ENCODE measurements around the gene RASSF10.

RASSF10 gene

GRCh38 chr11:12971955-12972354 lies 37.2 kb upstream of the RASSF10 start:
- no peaks in the 10 kb centered on the region for H3K36me3 ChIP-seq (ENCODE audit: low read depth)
- no peak for DNase-seq (ENCODE audit: low spot score)
- ATAC-seq (ENCODE audit: low read depth) = no peak
- no peak overlapping the region for H3K4me3 ChIP-seq (ENCODE audit: severe bottlenecking)
- H3K27me3 ChIP-seq (ENCODE audit: insufficient read depth, poor library complexity, severe bottlenecking) = no peaks in the 10 kb centered on the region
- H3K9me3 ChIP-seq (ENCODE audit: severe bottlenecking) = no peaks in the 10 kb centered on the region
- peaks cover 18% of the 10 kb centered on the region for H3K4me1 ChIP-seq (ENCODE audit: insufficient read depth, poor library complexity, severe bottlenecking)
- no peak overlapping the region for H3K27ac ChIP-seq (ENCODE audit: poor library complexity, severe bottlenecking)
- TF ChIP-seq CTCF (IDR thresholded peaks at IDR 0.05; ENCODE audit: poor library complexity, severe bottlenecking) = no peak

GRCh38 chr11:12973528-12974181 lies 35.5 kb upstream of the RASSF10 start:
- no peaks in the 10 kb centered on the region for H3K9me3 ChIP-seq (ENCODE audit: severe bottlenecking)
- H3K36me3 ChIP-seq (ENCODE audit: low read depth) = no peaks in the 10 kb centered on the region
- no peaks in the 10 kb centered on the region for H3K27me3 ChIP-seq (ENCODE audit: insufficient read depth, poor library complexity, severe bottlenecking)

GRCh38 chr11:12975195-12975594 lies 33.9 kb upstream of the RASSF10 start:
- no peak for ATAC-seq (ENCODE audit: low read depth)
- H3K36me3 ChIP-seq (ENCODE audit: low read depth) = no peaks in the 10 kb centered on the region
- no peaks in the 10 kb centered on the region for H3K9me3 ChIP-seq (ENCODE audit: severe bottlenecking)
- no peak for DNase-seq (ENCODE audit: low spot score)
- H3K4me3 ChIP-seq (ENCODE audit: severe bottlenecking) = no peak overlapping the region
- no peak for TF ChIP-seq CTCF (IDR thresholded peaks at IDR 0.05; ENCODE audit: poor library complexity, severe bottlenecking)
- H3K27ac ChIP-seq (ENCODE audit: poor library complexity, severe bottlenecking) = no peak overlapping the region
- H3K27me3 ChIP-seq (ENCODE audit: insufficient read depth, poor library complexity, severe bottlenecking) = no peaks in the 10 kb centered on the region
- H3K4me1 ChIP-seq (ENCODE audit: insufficient read depth, poor library complexity, severe bottlenecking) = no peaks in the 10 kb centered on the region

More at GRCh38 chr11:12973528-12974181, 35.5 kb upstream of the RASSF10 start:
- no peak overlapping the region for H3K4me3 ChIP-seq (ENCODE audit: severe bottlenecking)
- peaks cover 5% of the 10 kb centered on the region for H3K4me1 ChIP-seq (ENCODE audit: insufficient read depth, poor library complexity, severe bottlenecking)
- DNase-seq (ENCODE audit: low spot score) (no peak), ATAC-seq (ENCODE audit: low read depth) (no peak)
- no peak for TF ChIP-seq CTCF (IDR thresholded peaks at IDR 0.05; ENCODE audit: poor library complexity, severe bottlenecking)
- no peak overlapping the region for H3K27ac ChIP-seq (ENCODE audit: poor library complexity, severe bottlenecking)

GRCh38 chr11:12979928-12980689 lies 29.0 kb upstream of the RASSF10 start:
- H3K27me3 ChIP-seq (ENCODE audit: insufficient read depth, poor library complexity, severe bottlenecking) = no peaks in the 10 kb centered on the region
- no peak overlapping the region for H3K4me3 ChIP-seq (ENCODE audit: severe bottlenecking)
- ATAC-seq (ENCODE audit: low read depth) (no peak; the same call in 2 of the 3 replicates), DNase-seq (ENCODE audit: low spot score) (no peak)
- H3K36me3 ChIP-seq (ENCODE audit: low read depth) = no peaks in the 10 kb centered on the region
- no peak for TF ChIP-seq CTCF (IDR thresholded peaks at IDR 0.05; ENCODE audit: poor library complexity, severe bottlenecking)
- H3K4me1 ChIP-seq (ENCODE audit: insufficient read depth, poor library complexity, severe bottlenecking) = no peaks in the 10 kb centered on the region
- H3K9me3 ChIP-seq (ENCODE audit: severe bottlenecking) = no peaks in the 10 kb centered on the region
- no peak overlapping the region for H3K27ac ChIP-seq (ENCODE audit: poor library complexity, severe bottlenecking)

Data from RWPE2 (cell line).